Endometrial microvascular endothelial cells (primary cell): ENCODE results near the gene EHD1. TPM values are rescaled to one million over a fixed set of nuclear protein-coding genes. Genes with fewer than 3 reads are reported as not detected.

Experiments used
- in situ Hi-C: cut with HindIII; loops from 2 replicates; pipeline ENCODE4 v1.10.0; 2017; ENCODE audit warnings: low sequenced_read_pairs, low pct_unique_long_range_greater_than_20kb; ENCODE audit errors: inconsistent ontology term
- total RNA-seq: library from RNA; depleted of rRNA; stranded (reverse); fragments of >200 nt; gene quantifications from one replicate; pipeline ENCODE4 v1.2.3, GENCODE V29; 2015; ENCODE audit errors: inconsistent ontology term

Gene EHD1
- total RNA-seq, 1 donor from 2014 or later: 202 TPM

- in situ Hi-C loops: no loop called here
These were observed 39.7 kb downstream of the EHD1 start for GRCh38 chr11:64838600-64839334.

- in situ Hi-C loops: no loop called here
These were observed 40.5 kb downstream of the EHD1 start for GRCh38 chr11:64837887-64838351.

- in situ Hi-C loops: no loop called here
These were observed 41.9 kb downstream of the EHD1 start for GRCh38 chr11:64836448-64837072.

- in situ Hi-C loops: no loop called here
These were observed 42.6 kb downstream of the EHD1 start for GRCh38 chr11:64835616-64836447.

GRCh38 chr11:64834723-64835615, 43.5 kb downstream of the EHD1 start:
- in situ Hi-C loops: no loop called here

- in situ Hi-C loops: no loop called here
These were observed 44.2 kb downstream of the EHD1 start for GRCh38 chr11:64834031-64834722.

GRCh38 chr11:64833509-64833908, 44.9 kb downstream of the EHD1 start:
- in situ Hi-C loops: no loop called here

GRCh38 chr11:64833198-64833502, 45.3 kb downstream of the EHD1 start:
- in situ Hi-C loops: no loop called here

- in situ Hi-C loops: no loop called here
These were observed 45.8 kb downstream of the EHD1 start for GRCh38 chr11:64832467-64833197.

GRCh38 chr11:64831411-64831891, 47.0 kb downstream of the EHD1 start:
- in situ Hi-C loops: no loop called here

GRCh38 chr11:64829536-64830251, 48.7 kb downstream of the EHD1 start:
- in situ Hi-C loops: no loop called here

- in situ Hi-C loops: no loop called here
These were observed 51.0 kb downstream of the EHD1 start for GRCh38 chr11:64827451-64827839.

- in situ Hi-C loops: no loop called here
These were observed 51.6 kb downstream of the EHD1 start for GRCh38 chr11:64826578-64827450.

- in situ Hi-C loops: no loop called here
These were observed 52.4 kb downstream of the EHD1 start for GRCh38 chr11:64826062-64826461.

- in situ Hi-C loops: no loop called here
These were observed 54.8 kb downstream of the EHD1 start for GRCh38 chr11:64823568-64824119.

GRCh38 chr11:64817476-64817875, 60.9 kb downstream of the EHD1 start:
- in situ Hi-C loops: no loop called here
